GM12878 (cell line): ENCODE measurements around the gene OCLN. TPM values are rescaled to one million over a fixed set of nuclear protein-coding genes. Genes with fewer than 3 reads are reported as not detected.
"Not testable (repeated sequence)": the region's sequence is repeated elsewhere in the genome, so short reads cannot be mapped to it uniquely, and the experiment has no call there.

Source experiments
- ATAC-seq: fragments of 200-7000 bp; cut with Tn5 transposase; 3 replicates; pipeline ENCODE4 v1.9.1; 2020; ENCODE audit warnings: mild to moderate bottlenecking, moderate library complexity
- BruUV-seq: library from RNA; stranded (reverse); fragments of 400-500 nt; replicated peaks from 2 replicates; lab custom pipeline; 2021; lab: Mats Ljungman, UMichigan
- CTCF ChIA-PET: fragments of 300-600 bp; sonication (Branson Sonifier 250); formaldehyde crosslinking; extraction: SDS; loops from one replicate; lab custom pipeline; 2021; ENCODE audit warnings: inconsistent platforms; lab: Yijun Ruan, JAX
- POLR2A ChIA-PET: fragments of 350-600 bp; formaldehyde crosslinking; extraction: SDS; loops from one replicate; lab custom pipeline; 2021; ENCODE audit warnings: inconsistent platforms; lab: Charles Lee
- RAD21 ChIA-PET: fragments of 300-600 bp; sonication (Branson Sonifier 250); formaldehyde crosslinking; loops from one replicate; lab custom pipeline; 2023; ENCODE audit warnings: antibody characterized with exemption; ENCODE audit not compliant: unreplicated experiment; lab: Charles Lee
- SMC1A ChIA-PET: fragments of 300-600 bp; sonication (Branson Sonifier 250); formaldehyde crosslinking; loops from one replicate; lab custom pipeline; 2023; ENCODE audit not compliant: unreplicated experiment, uncharacterized antibody; lab: Charles Lee
- DNase-seq: peaks from one replicate; pipeline ENCODE4 v3.0.0-alpha.2; 2011; ENCODE audit warnings: low read depth, low spot score
- FAIRE-seq: peaks from 3 replicates; lab custom pipeline; 2011; peaks lifted over from hg19 to GRCh38; lab: Jason Lieb, UNC
- H2AFZ ChIP-seq: 2 replicates; pipeline ENCODE4 v1.6.0; 2011; ENCODE audit warnings: low read depth, low read length, control low read depth; ENCODE audit not compliant: control insufficient read depth
- H3K27ac ChIP-seq: 2 replicates; pipeline ENCODE4 v1.5.1; 2011; ENCODE audit warnings: control low read depth; ENCODE audit not compliant: control insufficient read depth, insufficient read depth
- H3K27me3 ChIP-seq, 2 experiments: replicated peaks in 1 of 2; 2 replicates each; pipeline versions ENCODE4 v1.6.0 to v1.6.1; 2011; ENCODE audit warnings: low read length in 1 of 2; ENCODE audit not compliant: control insufficient read depth in 2 of 2, insufficient read depth in 2 of 2
- H3K36me3 ChIP-seq, 2 experiments: 2 replicates each; pipeline ENCODE4 v1.5.1; 2011; ENCODE audit warnings: low read length in 1 of 2; ENCODE audit not compliant: control insufficient read depth in 2 of 2, insufficient read depth in 2 of 2
- H3K4me1 ChIP-seq: 2 replicates; pipeline ENCODE4 v1.6.1; 2011; ENCODE audit warnings: mild to moderate bottlenecking, low read length, moderate library complexity, mixed read lengths; ENCODE audit not compliant: control insufficient read depth, insufficient read depth
- H3K4me2 ChIP-seq: 2 replicates; pipeline ENCODE4 v1.6.0; 2011; ENCODE audit warnings: control low read depth; ENCODE audit not compliant: control insufficient read depth, insufficient read depth
- H3K4me3 ChIP-seq: fragments of 200-600 bp; sonication (generic); 2 replicates; pipeline ENCODE4 v1.5.1; 2016
- H3K79me2 ChIP-seq: 2 replicates; pipeline ENCODE4 v1.6.0; 2011; ENCODE audit warnings: low read length; ENCODE audit not compliant: control insufficient read depth, insufficient read depth
- H3K9ac ChIP-seq: 2 replicates; pipeline ENCODE4 v1.8.0; 2011; ENCODE audit warnings: low read length, control low read depth, mixed read lengths; ENCODE audit not compliant: control insufficient read depth, insufficient read depth
- H3K9me3 ChIP-seq: replicated peaks from 3 replicates; pipeline ENCODE4 v1.5.1; 2011; ENCODE audit warnings: mild to moderate bottlenecking, low read length; ENCODE audit not compliant: control insufficient read depth, insufficient read depth
- H4K20me1 ChIP-seq: 2 replicates; pipeline ENCODE4 v1.6.0; 2011; ENCODE audit not compliant: control insufficient read depth, insufficient read depth
- WGBS: methylation state at CpG from one replicate; pipeline ENCODE4 v1.1.6; 2016; ENCODE audit warnings: low lambda C conversion rate; ENCODE audit not compliant: insufficient replicate concordance, insufficient coverage; ENCODE audit errors: missing lambda C conversion rate; 5-methylcytosine and 5-hydroxymethylcytosine counted together
- in situ Hi-C: fragments of 300-500 bp; cut with MboI; formaldehyde crosslinking; loops from 9 replicates; pipeline ENCODE4 v1.14.3; 2018; ENCODE audit warnings: mixed read lengths
- intact Hi-C: fragments of 100-400 bp; cut with micrococcal nuclease; formaldehyde crosslinking; loops from one replicate; pipeline ENCODE4 v1.14.2; 2022; ENCODE audit not compliant: unreplicated experiment
- polyA plus RNA-seq, 11 experiments: library from polyadenylated mRNA; depleted of rRNA in 4 of 11; unstranded in 6 of 11; stranded (reverse) in 5 of 11; fragments of >200 nt; fragmentation: Nextera tagmentation in 4 of 11; fragmentation: Illumina TruSeq in 1 of 11; extraction: Ambion mirVana in 4 of 11; extraction: Trizol in 1 of 11; gene quantifications; 1 replicate in 1 of 11; 2 replicates in 10 of 11; pipeline versions ENCODE4 v1.2.1 to v1.2.3, GENCODE V29; 2011 to 2016; ENCODE audit warnings: inconsistent platforms in 2 of 11, missing spikeins in 2 of 11, low read depth in 1 of 11
- total RNA-seq, 4 experiments: library from RNA; depleted of rRNA in 3 of 4; stranded (reverse); fragments of >200 nt in 3 of 4; fragmentation: Illumina TruSeq in 1 of 4; extraction: Trizol in 1 of 4; gene quantifications; 2 replicates each; pipeline versions ENCODE4 v1.2.1 to v1.2.3, GENCODE V29; 2013 to 2021

Gene OCLN
- total and polyA plus RNA-seq, 10 of the 15 experiments (the other 5 are each of a cell fraction or from before 2014, with no cell fraction given), result 2.0 to 26.5 (median 17.0) TPM

GRCh38 chr5:69538735-69539134, 46.1 kb downstream of the OCLN start:
- DNase-seq, CTCF ChIA-PET, POLR2A ChIA-PET, RAD21 ChIA-PET, ATAC-seq, BruUV-seq, H3K27me3 ChIP-seq, H3K4me3 ChIP-seq, H4K20me1 ChIP-seq, in situ Hi-C loops, H3K9ac ChIP-seq, SMC1A ChIA-PET, H3K9me3 ChIP-seq, intact Hi-C loops, H3K4me1 ChIP-seq, H3K36me3 ChIP-seq, H3K27ac ChIP-seq, H2AFZ ChIP-seq, H3K79me2 ChIP-seq, H3K4me2 ChIP-seq, FAIRE-seq: not testable (repeated sequence)
- WGBS, result no CpG with 5 or more reads among the region's 2 CpGs

DNA sequence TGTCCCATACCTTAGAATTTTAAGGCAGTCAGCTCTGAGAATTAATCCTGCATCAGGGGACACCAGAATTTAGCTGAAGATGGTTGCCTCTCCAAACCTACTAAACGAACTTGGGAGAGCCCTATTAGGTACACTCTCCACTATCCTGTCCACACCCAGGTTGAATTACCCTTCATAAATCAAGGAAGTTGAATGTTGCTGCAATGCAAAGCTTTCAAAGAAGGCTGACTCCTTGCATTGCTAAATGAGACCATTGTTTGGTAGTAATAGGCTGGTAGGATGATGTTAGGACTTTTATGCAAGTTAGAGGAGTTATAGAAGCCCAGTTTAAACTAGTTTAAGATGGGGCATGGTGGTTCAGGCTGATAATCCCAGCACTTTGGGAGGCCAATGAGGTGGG, 48.8 kb downstream of the OCLN start:
- in situ Hi-C loops, H2AFZ ChIP-seq, H4K20me1 ChIP-seq, H3K27ac ChIP-seq, H3K4me3 ChIP-seq, H3K36me3 ChIP-seq, RAD21 ChIA-PET, DNase-seq, H3K27me3 ChIP-seq, ATAC-seq, intact Hi-C loops, H3K9ac ChIP-seq, H3K4me2 ChIP-seq, POLR2A ChIA-PET, H3K79me2 ChIP-seq, SMC1A ChIA-PET, CTCF ChIA-PET, H3K4me1 ChIP-seq, FAIRE-seq, H3K9me3 ChIP-seq, BruUV-seq: not testable (repeated sequence)
- WGBS, result no CpG with 5 or more reads among the region's 1 CpG

DNA sequence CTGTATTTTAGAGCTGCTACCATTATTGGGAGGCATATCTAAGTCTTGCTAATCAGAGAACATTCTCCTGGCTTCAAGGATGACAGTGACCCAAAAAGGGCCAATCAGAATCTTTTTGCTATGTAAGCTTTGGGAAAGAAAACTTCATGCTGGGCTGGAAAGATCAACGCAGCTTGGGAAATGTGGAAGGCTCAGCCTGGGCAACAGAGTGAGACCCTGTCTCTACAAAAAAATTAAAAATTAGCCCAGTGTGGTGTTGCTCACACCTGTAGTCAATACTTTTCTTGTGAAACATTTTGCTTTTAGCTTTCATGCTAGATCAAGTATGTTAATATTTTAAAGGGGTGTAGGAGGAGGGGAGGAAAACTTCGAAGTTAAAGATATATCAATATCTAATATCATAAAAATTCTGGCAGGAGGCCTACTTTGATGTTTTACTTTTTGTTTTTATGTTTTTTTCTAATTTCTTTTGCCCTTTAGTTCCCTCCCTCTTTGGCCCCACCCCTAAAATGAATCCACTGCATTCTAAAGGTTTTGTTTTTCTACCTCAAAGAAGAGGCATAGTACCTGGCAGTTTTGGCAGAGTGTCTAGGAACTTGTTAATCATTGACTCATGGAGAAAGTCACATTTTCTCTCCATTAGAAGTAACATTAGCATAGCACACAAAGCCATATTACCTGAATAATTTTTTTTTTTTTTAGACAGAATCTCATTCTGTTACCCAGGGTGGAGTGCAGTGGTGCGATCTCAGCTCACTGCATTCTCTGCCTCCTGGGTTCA, 50.4 kb downstream of the OCLN start:
- no CpG with 5 or more reads among the region's 3 CpGs for WGBS
- H3K79me2 ChIP-seq, H3K27me3 ChIP-seq, CTCF ChIA-PET, SMC1A ChIA-PET, intact Hi-C loops, H2AFZ ChIP-seq, POLR2A ChIA-PET, ATAC-seq, H3K9ac ChIP-seq, in situ Hi-C loops, H3K27ac ChIP-seq, FAIRE-seq, H3K4me3 ChIP-seq, DNase-seq, H3K4me1 ChIP-seq, H3K36me3 ChIP-seq, H3K4me2 ChIP-seq, H4K20me1 ChIP-seq, H3K9me3 ChIP-seq, RAD21 ChIA-PET: not testable (repeated sequence)
- BruUV-seq, result TSS peak; percentile 47

- BruUV-seq, RAD21 ChIA-PET, DNase-seq, H3K27ac ChIP-seq, CTCF ChIA-PET, H3K4me3 ChIP-seq, ATAC-seq, H3K9ac ChIP-seq, H3K4me1 ChIP-seq, H2AFZ ChIP-seq, POLR2A ChIA-PET, H3K27me3 ChIP-seq, H3K4me2 ChIP-seq, H3K9me3 ChIP-seq, FAIRE-seq, intact Hi-C loops, H3K79me2 ChIP-seq, SMC1A ChIA-PET, H3K36me3 ChIP-seq, in situ Hi-C loops, H4K20me1 ChIP-seq: not testable (repeated sequence)
- no CpG with 5 or more reads among the region's 7 CpGs for WGBS
Measured at GRCh38 chr5:69544602-69545001, 52.0 kb downstream of the OCLN start.
